Measurements from ENCODE around the gene FRMD7.

Gene FRMD7

GRCh38 chrX:132033166-132033565, 94.7 kb downstream of the FRMD7 start:
- no peak for TF ChIP-seq POLR2AphosphoS5 (IDR thresholded peaks at IDR 0.05; ENCODE audit: low read depth, low read length)
- TF ChIP-seq TAF1 (IDR thresholded peaks at IDR 0.05; ENCODE audit: borderline replicate concordance, insufficient read depth, low read length) = no peak

DNA sequence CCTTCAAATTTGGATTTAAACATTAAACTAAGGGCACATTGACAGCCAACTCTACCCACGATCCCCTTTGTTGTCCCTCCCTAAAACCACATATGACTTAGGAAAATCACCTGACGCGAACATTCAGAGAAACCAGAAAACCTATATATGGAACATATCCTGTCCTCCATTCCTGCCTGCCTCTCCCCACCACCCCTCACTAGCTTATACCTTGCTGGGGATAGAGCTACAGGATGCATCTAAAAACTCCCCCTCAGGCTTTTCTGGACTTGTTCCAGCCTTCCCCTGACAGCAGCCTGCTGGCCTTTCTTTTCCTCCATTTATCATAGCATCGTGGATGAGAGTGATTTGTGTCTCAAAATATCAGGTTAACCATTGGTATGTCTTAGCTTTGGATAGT, 96.0 kb downstream of the FRMD7 start:
- TF ChIP-seq FOXP2 (optimal IDR thresholded peaks at IDR 0.05; ENCODE audit: borderline replicate concordance, extremely low read depth, extremely low read length, insufficient read depth) = no peak
- TF ChIP-seq SIN3A (IDR thresholded peaks at IDR 0.05; ENCODE audit: borderline replicate concordance, insufficient read depth, low read length) = no peak
- TF ChIP-seq POLR2AphosphoS5 (IDR thresholded peaks at IDR 0.05; ENCODE audit: low read depth, low read length) = no peak
- TF ChIP-seq, protein P1, sequence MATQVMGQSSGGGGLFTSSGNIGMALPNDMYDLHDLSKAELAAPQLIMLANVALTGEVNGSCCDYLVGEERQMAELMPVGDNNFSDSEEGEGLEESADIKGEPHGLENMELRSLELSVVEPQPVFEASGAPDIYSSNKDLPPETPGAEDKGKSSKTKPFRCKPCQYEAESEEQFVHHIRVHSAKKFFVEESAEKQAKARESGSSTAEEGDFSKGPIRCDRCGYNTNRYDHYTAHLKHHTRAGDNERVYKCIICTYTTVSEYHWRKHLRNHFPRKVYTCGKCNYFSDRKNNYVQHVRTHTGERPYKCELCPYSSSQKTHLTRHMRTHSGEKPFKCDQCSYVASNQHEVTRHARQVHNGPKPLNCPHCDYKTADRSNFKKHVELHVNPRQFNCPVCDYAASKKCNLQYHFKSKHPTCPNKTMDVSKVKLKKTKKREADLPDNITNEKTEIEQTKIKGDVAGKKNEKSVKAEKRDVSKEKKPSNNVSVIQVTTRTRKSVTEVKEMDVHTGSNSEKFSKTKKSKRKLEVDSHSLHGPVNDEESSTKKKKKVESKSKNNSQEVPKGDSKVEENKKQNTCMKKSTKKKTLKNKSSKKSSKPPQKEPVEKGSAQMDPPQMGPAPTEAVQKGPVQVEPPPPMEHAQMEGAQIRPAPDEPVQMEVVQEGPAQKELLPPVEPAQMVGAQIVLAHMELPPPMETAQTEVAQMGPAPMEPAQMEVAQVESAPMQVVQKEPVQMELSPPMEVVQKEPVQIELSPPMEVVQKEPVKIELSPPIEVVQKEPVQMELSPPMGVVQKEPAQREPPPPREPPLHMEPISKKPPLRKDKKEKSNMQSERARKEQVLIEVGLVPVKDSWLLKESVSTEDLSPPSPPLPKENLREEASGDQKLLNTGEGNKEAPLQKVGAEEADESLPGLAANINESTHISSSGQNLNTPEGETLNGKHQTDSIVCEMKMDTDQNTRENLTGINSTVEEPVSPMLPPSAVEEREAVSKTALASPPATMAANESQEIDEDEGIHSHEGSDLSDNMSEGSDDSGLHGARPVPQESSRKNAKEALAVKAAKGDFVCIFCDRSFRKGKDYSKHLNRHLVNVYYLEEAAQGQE (IDR thresholded peaks at IDR 0.05; ENCODE audit: insufficient read depth in 1 of 2, low read depth in 2 of 2, low read length in 2 of 2) = no peak
- TF ChIP-seq TAF1 (IDR thresholded peaks at IDR 0.05; ENCODE audit: borderline replicate concordance, insufficient read depth, low read length) = no peak

DNA sequence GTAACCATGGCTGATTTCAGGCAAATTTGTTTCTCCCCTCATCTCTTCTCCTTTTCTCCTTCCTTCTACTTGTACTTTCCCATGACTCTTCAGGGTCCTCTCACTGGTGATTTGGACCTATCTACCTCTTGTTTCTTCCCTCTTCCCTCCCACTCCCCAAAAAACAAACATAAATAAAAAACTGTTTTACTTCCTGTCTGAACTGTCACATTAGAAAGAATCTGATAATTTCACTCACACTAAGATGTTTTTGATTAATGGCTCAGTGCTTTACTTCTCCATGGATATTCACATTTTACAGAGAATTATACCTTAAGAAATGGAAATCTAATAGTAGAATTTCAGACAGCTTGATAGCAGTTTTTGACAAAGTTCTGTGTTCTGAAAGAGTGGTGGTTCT, 97.6 kb downstream of the FRMD7 start:
- TF ChIP-seq SIN3A (IDR thresholded peaks at IDR 0.05; ENCODE audit: borderline replicate concordance, insufficient read depth, low read length) = no peak
- no peak for TF ChIP-seq FOXP2 (optimal IDR thresholded peaks at IDR 0.05; ENCODE audit: borderline replicate concordance, extremely low read depth, extremely low read length, insufficient read depth)
- TF ChIP-seq, protein P1 (IDR thresholded peaks at IDR 0.05; ENCODE audit: insufficient read depth in 1 of 2, low read depth in 2 of 2, low read length in 2 of 2) = no peak
- no peak for TF ChIP-seq TAF1 (IDR thresholded peaks at IDR 0.05; ENCODE audit: borderline replicate concordance, insufficient read depth, low read length)
- no peak for TF ChIP-seq POLR2AphosphoS5 (IDR thresholded peaks at IDR 0.05; ENCODE audit: low read depth, low read length)
